ENCODE results near the gene TBC1D16. TPM values are rescaled to one million over a fixed set of nuclear protein-coding genes. Genes with fewer than 3 reads are reported as not detected.

Gene TBC1D16
- 27.1 and 53.6 TPM in 2 replicates for total RNA-seq

DNA sequence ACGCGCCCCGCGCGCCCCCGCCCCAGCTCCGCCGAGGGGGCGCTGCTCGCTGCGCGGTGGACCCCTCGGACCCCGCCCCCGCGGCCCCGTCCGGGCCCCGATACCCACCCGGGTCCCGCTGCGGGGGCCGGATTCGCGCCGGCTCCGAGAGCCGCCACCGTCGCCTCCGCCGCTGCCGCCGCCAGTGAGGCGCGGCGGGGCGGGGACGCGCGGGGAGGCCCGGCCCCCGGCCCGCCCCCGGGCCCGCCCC, at the start of gene TBC1D16:
TBC1D16 (minus strand) TSS at position 186 of the 250 bp plus-strand sequence. CDS start 22,325 bp downstream, outside the sequence.

DNA sequence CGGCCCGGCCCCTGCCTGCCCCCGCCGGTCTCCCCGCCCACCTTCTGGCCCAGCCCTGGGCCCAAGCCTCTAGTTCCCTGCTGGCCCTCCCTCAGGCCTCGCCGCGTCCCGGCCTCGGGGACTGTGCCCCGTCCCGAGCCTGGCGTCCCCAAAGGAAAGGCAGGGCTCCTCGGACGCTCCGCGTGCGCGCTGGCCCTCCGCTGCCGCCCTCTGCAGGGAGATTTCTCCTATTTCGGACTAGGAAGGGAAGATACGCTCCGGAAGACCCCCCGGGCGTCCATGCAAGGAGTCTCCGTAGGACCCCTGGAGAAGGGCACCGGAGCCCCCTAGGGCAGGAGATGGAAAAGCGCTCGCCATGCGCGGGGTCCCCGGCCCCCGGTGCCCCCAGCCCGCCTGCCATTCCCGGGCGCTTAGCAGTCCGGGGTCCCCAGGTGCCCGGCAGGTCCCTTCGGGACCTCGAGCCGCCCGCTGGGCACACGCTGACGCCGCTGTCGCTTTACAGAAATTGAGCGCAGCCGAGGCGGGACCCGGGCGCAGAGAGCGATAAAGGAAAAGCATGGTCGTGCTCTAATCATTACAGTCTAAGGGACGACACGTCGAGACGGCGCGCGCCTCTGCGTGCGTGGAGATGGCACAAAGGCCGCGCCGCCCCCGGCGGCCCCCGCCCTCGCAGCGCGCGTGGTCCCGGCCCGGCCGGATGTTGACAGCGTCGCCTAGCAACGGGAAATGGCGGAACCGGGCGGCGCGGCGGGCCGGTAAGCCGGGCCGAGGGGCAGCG, 454 bp upstream of the TBC1D16 start, which contains the start of gene CCDC40:
CCDC40 (plus strand) TSS at position 706 of the 778 bp plus-strand sequence; CDS start at position 727, 21 bp downstream.

Other genes starting within 250 kb of the TBC1D16 start
- gene CBX8, start 238.8 kb downstream of the TBC1D16 start, total RNA-seq, result 3.1 and 6.2 TPM in 2 replicates
- gene CBX4, start 196.4 kb downstream of the TBC1D16 start, total RNA-seq, result 8.8 and 12.2 TPM in 2 replicates
- gene CCDC40, start 770 bp upstream of the TBC1D16 start, total RNA-seq, result 2.3 and 5.2 TPM in 2 replicates
- 27.7 and 121 TPM in 2 replicates for gene GAA, start 65.7 kb upstream of the TBC1D16 start, total RNA-seq
- gene EIF4A3, start 111.3 kb upstream of the TBC1D16 start, total RNA-seq, result 61.2 and 85.6 TPM in 2 replicates
- 0.13 TPM in 1 of 2 replicates, not detected in the other for gene CARD14, start 134.2 kb upstream of the TBC1D16 start, total RNA-seq
- gene SGSH, start 184.5 kb upstream of the TBC1D16 start, total RNA-seq, result 16.8 and 39.8 TPM in 2 replicates
- 3.9 and 18.0 TPM in 2 replicates for gene SLC26A11, start 184.6 kb upstream of the TBC1D16 start, total RNA-seq
- 46.3 and 121 TPM in 2 replicates for gene RNF213, start 225.0 kb upstream of the TBC1D16 start, total RNA-seq